K562 (cell line): ENCODE measurements around the gene KMT2D. TPM values are rescaled to one million over a fixed set of nuclear protein-coding genes. Genes with fewer than 3 reads are reported as not detected.

Experiments used
- CXXC5 ChIP-seq: fragments of 250-450 bp; sonication (Bioruptor Pico); IDR thresholded peaks from 2 replicates; pipeline ENCODE4 v1.8.0; 2022; ENCODE audit warnings: inconsistent platforms, mild to moderate bottlenecking, moderate library complexity
- E2F6 ChIP-seq, 2 experiments: IDR thresholded peaks; 2 replicates each; pipeline ENCODE4 v1.6.1; 2011; ENCODE audit warnings: borderline replicate concordance in 1 of 2, control low read depth in 1 of 2, low read depth in 1 of 2, low read length in 1 of 2, mild to moderate bottlenecking in 1 of 2, mixed read lengths in 1 of 2, moderate library complexity in 1 of 2; ENCODE audit not compliant: insufficient read depth in 1 of 2, insufficient read length in 1 of 2, poor library complexity in 1 of 2, severe bottlenecking in 1 of 2; ENCODE audit errors: extremely low read depth in 1 of 2
- IRF2 ChIP-seq: sonication (generic); formaldehyde crosslinking; IDR thresholded peaks from 2 replicates; pipeline ENCODE4 v1.8.1; 2022; ENCODE audit warnings: mild to moderate bottlenecking, missing genetic modification reagents
- KLF16 ChIP-seq: IDR thresholded peaks from 2 replicates; pipeline ENCODE4 v1.6.1; 2016; ENCODE audit warnings: antibody characterized with exemption
- MECOM ChIP-seq: fragments of 250-450 bp; sonication (Bioruptor Pico); IDR thresholded peaks from 2 replicates; pipeline ENCODE4 v1.8.0; 2022; ENCODE audit warnings: inconsistent platforms
- MEF2A ChIP-seq: IDR thresholded peaks from 2 replicates; pipeline ENCODE4 v1.6.1; 2011; ENCODE audit warnings: low read depth, mild to moderate bottlenecking, low read length, moderate library complexity; ENCODE audit not compliant: control insufficient read depth
- NFATC3 ChIP-seq: fragments of 450-650 bp; IDR thresholded peaks from 2 replicates; pipeline ENCODE4 v1.6.1; 2017; ENCODE audit warnings: mild to moderate bottlenecking
- NFRKB ChIP-seq: fragments of 450-650 bp; IDR thresholded peaks from 2 replicates; pipeline ENCODE4 v1.6.1; 2016; ENCODE audit warnings: low read depth
- PHB ChIP-seq: fragments of 250-450 bp; sonication (Bioruptor Pico); IDR thresholded peaks from 2 replicates; pipeline ENCODE4 v1.5.0; 2021
- SMARCC2 ChIP-seq: fragments of 450-650 bp; IDR thresholded peaks from 2 replicates; pipeline ENCODE4 v1.6.1; 2017; ENCODE audit warnings: antibody characterized with exemption, moderate library complexity, mild to moderate bottlenecking, low read depth
- TAF7 ChIP-seq: fragments of 450-650 bp; IDR thresholded peaks from 2 replicates; pipeline ENCODE4 v1.6.1; 2016; ENCODE audit warnings: missing genetic modification characterization, missing compliant biosample characterization
- ZBTB2 ChIP-seq: fragments of 450-650 bp; IDR thresholded peaks from 2 replicates; pipeline ENCODE4 v1.6.1; 2016; ENCODE audit warnings: antibody characterized with exemption
- ZNF140 ChIP-seq: fragments of 250-450 bp; sonication (Bioruptor Pico); IDR thresholded peaks from 2 replicates; pipeline ENCODE4 v1.8.0; 2021; ENCODE audit warnings: moderate library complexity, mild to moderate bottlenecking, inconsistent platforms
- ZNF583 ChIP-seq: fragments of 250-450 bp; sonication (Bioruptor Pico); IDR thresholded peaks from 2 replicates; pipeline ENCODE4 v1.4.0; 2020
- ZNF655 ChIP-seq: fragments of 250-450 bp; sonication (Bioruptor Pico); IDR thresholded peaks from 2 replicates; pipeline ENCODE4 v1.5.0; 2021
- ZNF79 ChIP-seq: fragments of 250-450 bp; sonication (Bioruptor Pico); IDR thresholded peaks from 2 replicates; pipeline ENCODE4 v1.4.0; 2020; ENCODE audit warnings: low read depth, mild to moderate bottlenecking, moderate library complexity
- polyA plus RNA-seq, 8 experiments: library from polyadenylated mRNA; depleted of rRNA in 4 of 8; stranded (reverse) in 5 of 8; unstranded in 3 of 8; fragments of >200 nt; fragmentation: Nextera tagmentation in 2 of 8; fragmentation: Illumina TruSeq in 1 of 8; extraction: Ambion mirVana in 2 of 8; extraction: Trizol in 1 of 8; gene quantifications; 2 replicates each; pipeline versions ENCODE4 v1.2.1 to v1.2.3, GENCODE V29; 2011 to 2014; ENCODE audit warnings: inconsistent platforms in 1 of 8, missing spikeins in 1 of 8
- total RNA-seq, 7 experiments: library from RNA; depleted of rRNA in 6 of 7; stranded (reverse); fragments of >200 nt in 6 of 7; fragmentation: Illumina TruSeq in 2 of 7; extraction: Trizol in 2 of 7; gene quantifications; 2 replicates each; pipeline versions ENCODE4 v1.2.1 to v1.2.3, GENCODE V29; 2011 to 2021; ENCODE audit warnings: low replicate concordance in 1 of 7
- TF ChIP-seq, protein P1 (sequence below): fragments of 250-450 bp; sonication (Bioruptor Pico); IDR thresholded peaks from 2 replicates; pipeline ENCODE4 v1.4.0; 2020; ENCODE audit warnings: mild to moderate bottlenecking, moderate library complexity
- TF ChIP-seq, protein P2 (sequence below), 2 experiments: fragments of 450-650 bp in 1 of 2; sonication (generic) in 1 of 2; formaldehyde crosslinking; conservative IDR thresholded peaks; 2 replicates each; pipeline versions ENCODE4 v1.4.0 to v1.8.1; 2020 to 2022; ENCODE audit warnings: mild to moderate bottlenecking in 1 of 2, missing genetic modification reagents in 1 of 2

KMT2D gene
- total and polyA plus RNA-seq, 9 of the 15 experiments (the other 6 are each of a cell fraction or from before 2014, with no cell fraction given): 0.22 to 93.7 (median 13.7) TPM

DNA sequence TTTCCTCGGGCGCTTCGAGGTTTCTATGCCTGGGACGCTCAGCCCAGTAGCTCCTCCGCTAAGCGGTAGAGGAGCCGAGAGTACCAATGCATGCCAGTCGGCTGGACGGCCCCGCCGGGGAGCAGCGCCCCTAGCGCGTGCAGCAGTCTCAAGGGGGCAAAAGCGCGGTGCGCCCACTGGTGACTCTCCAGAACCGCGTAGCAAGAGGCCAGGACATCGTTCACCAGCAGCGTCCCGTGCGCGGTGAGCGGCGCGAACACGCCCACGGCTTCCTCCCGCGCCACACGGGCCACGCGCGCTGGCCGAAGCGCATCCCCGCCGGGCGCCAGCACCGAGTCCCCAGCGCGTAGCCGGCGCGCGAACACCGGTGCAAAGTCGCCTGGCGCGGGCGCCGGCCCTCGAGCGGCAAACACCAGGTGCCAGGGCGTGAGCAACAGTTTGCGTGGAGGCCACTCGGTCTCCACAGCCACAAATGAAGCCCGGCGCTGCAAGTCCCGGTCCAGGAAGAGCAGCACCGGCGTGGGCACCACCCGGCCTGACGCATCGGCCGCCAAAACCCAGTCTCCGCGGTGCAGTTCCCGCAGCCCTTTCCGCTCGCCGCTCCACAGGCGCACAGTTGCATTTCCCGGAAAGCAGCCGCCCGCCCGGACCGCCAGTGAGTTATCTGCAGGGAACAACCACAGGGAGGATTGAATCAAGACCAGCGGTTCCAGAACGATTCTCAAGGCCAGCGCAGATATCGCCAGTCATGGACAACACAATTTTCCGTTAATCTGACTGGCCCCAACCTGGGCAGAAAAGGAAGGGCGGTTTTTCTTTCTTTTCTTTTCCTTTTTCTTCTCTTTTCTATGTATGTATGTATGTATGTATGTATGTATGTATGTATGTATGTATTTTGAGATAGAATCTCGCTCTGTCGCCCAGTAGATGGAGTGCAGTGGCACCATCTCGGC, 29.5 kb upstream of the KMT2D start (continued):
- TF ChIP-seq, protein P1, sequence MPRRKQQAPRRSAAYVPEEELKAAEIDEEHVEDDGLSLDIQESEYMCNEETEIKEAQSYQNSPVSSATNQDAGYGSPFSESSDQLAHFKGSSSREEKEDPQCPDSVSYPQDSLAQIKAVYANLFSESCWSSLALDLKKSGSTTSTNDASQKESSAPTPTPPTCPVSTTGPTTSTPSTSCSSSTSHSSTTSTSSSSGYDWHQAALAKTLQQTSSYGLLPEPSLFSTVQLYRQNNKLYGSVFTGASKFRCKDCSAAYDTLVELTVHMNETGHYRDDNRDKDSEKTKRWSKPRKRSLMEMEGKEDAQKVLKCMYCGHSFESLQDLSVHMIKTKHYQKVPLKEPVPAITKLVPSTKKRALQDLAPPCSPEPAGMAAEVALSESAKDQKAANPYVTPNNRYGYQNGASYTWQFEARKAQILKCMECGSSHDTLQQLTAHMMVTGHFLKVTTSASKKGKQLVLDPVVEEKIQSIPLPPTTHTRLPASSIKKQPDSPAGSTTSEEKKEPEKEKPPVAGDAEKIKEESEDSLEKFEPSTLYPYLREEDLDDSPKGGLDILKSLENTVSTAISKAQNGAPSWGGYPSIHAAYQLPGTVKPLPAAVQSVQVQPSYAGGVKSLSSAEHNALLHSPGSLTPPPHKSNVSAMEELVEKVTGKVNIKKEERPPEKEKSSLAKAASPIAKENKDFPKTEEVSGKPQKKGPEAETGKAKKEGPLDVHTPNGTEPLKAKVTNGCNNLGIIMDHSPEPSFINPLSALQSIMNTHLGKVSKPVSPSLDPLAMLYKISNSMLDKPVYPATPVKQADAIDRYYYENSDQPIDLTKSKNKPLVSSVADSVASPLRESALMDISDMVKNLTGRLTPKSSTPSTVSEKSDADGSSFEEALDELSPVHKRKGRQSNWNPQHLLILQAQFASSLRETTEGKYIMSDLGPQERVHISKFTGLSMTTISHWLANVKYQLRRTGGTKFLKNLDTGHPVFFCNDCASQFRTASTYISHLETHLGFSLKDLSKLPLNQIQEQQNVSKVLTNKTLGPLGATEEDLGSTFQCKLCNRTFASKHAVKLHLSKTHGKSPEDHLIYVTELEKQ (CRISPR knock-in tag): no peak
- TF ChIP-seq MECOM (CRISPR knock-in tag) (no peak), ZNF655 (CRISPR knock-in tag) (no peak), E2F6 (IDR thresholded peaks at IDR 0.05; ENCODE audit: borderline replicate concordance in 1 of 2, extremely low read depth in 1 of 2, insufficient read depth in 1 of 2, insufficient read length in 1 of 2, low read depth in 1 of 2, low read length in 1 of 2, poor library complexity in 1 of 2, severe bottlenecking in 1 of 2) (peak; percentile 88 to 89), ZNF140 (CRISPR knock-in tag) (no peak), NFRKB (no peak), ZNF583 (CRISPR knock-in tag) (no peak; the same call in 1 of the 2 replicates), TAF7 (no peak), MEF2A (no peak), IRF2 (no peak), ZBTB2 (peak; percentile 76; the same call in 1 of the 2 replicates), NFATC3 (no peak), CXXC5 (CRISPR knock-in tag) (peak; percentile 94), PHB (CRISPR knock-in tag) (no peak), SMARCC2 (no peak), KLF16 (peak; percentile 84), ZNF79 (no peak)
- TF ChIP-seq, protein P2, sequence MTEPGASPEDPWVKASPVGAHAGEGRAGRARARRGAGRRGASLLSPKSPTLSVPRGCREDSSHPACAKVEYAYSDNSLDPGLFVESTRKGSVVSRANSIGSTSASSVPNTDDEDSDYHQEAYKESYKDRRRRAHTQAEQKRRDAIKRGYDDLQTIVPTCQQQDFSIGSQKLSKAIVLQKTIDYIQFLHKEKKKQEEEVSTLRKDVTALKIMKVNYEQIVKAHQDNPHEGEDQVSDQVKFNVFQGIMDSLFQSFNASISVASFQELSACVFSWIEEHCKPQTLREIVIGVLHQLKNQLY (CRISPR knock-in tag; conservative IDR thresholded peaks at IDR 0.05): no peak
